GM19397 (cell line): Measurements from ENCODE around the gene KRT74.

ENCODE experiments used
- ATAC-seq: cut with Tn5 transposase; IDR thresholded peaks from one replicate; pipeline ENCODE4 v1.9.1; 2021; ENCODE audit warnings: mild to moderate bottlenecking, moderate library complexity; ENCODE audit not compliant: unreplicated experiment

KRT74 gene

DNA sequence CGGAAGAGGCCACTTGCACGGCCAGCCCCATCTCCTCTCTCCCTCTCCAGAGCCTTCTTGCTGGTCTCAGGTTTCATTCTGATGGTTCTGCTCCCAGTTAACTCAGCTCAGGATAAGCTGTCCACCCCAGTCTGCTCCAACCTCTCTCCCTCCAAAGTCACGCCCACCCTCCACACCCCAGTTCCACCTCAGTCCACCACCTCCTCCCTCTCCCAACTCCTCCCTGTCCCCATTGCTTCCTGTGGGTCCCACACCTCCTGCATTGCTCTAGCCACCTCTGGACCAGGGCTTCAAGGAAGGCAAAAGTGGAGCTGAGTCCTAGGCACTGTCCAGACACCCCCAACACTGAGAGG, 33.8 kb downstream of the KRT74 start:
- no peak for ATAC-seq

DNA sequence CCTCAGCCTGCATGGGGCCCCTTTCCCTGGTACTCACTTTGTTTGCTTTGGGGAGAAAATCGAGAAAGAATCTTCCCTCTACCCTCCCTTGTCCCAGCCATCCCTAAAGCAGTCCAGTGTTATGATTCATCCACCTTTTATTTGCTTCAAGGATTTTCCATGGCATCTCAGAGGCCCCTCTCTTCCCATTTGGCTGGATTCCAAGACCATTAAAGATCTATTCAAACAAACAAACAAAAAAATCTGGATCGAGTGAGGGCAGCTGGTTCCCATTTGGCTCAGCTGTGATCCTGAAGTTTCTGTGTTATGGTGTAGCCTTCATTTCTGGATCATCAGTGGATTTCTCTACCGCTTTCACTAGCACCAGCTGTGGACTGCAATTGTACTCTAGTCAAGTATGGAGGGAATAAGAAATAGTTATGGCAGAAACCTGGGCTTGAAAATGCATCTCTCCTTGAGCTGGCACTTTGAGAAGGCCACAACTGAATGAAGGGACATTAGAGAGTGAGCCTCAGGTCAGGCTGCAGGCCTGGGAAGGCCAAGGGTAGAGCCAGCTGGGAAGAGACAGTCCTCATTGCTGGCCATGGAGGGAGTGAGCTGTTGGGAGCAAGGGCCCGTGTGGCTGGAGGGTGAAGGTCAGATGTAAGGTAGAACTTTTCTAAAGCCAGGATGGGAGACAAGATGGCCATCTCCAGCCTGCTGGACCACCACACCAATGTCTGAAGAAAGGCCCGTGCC, 34.4 kb downstream of the KRT74 start:
- ATAC-seq: no peak

DNA sequence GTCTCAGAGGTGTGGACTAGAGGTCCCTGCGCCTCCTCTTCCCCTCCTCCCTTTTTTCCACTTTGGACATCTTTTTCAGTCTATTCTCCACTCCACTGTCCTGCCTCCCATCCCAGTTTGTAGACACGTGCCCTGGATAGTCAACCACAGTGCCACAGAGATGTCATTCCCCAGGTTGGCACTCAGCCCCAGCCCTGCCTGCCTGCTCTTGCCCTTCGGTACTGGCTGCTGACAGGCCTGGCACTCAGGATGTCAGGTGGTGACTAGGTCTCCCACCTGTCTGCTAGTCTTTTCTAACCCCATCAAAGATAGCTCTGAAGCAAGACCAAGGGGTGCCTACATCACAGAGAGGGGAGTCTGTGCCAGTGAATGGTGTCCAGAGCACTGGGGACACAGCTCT, 36.5 kb downstream of the KRT74 start:
- no peak for ATAC-seq

DNA sequence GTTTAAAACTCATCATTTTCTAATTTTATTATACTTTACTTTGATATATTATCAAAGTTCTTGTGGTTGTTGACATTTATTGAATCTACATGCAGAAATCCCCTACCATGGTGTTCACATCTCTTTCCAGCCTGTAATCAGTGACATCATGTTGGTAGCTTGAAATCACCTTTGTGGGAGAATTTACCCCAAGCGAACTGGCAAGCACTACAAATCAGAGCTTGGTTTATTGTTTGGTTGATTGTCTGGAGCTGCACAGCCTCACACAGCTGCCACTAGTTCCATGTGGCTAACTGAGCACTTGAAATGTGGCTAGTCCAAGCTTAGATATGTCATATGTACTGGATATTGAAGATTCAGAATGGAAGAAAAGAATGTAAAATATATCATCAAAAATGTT, 38.1 kb downstream of the KRT74 start:
- no peak for ATAC-seq

DNA sequence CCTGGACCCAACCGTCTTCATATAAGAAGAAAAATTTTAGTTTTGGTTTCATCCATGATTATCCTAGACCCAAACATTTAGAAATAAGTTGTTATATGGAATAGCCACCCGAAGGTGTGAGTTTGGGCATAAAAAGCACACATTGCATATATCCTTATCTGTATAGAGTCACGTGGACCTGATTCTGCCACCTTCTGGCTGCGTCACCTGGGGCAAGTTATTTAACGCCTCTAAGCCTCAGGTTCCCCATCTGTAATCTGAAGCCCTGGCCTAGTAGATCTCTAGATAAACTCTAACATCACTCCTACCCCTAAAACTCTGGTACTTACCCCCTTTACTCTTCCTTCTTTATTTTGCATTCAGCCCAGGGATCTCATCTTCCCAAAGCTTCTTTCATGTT, 39.2 kb downstream of the KRT74 start:
- ATAC-seq: no peak

DNA sequence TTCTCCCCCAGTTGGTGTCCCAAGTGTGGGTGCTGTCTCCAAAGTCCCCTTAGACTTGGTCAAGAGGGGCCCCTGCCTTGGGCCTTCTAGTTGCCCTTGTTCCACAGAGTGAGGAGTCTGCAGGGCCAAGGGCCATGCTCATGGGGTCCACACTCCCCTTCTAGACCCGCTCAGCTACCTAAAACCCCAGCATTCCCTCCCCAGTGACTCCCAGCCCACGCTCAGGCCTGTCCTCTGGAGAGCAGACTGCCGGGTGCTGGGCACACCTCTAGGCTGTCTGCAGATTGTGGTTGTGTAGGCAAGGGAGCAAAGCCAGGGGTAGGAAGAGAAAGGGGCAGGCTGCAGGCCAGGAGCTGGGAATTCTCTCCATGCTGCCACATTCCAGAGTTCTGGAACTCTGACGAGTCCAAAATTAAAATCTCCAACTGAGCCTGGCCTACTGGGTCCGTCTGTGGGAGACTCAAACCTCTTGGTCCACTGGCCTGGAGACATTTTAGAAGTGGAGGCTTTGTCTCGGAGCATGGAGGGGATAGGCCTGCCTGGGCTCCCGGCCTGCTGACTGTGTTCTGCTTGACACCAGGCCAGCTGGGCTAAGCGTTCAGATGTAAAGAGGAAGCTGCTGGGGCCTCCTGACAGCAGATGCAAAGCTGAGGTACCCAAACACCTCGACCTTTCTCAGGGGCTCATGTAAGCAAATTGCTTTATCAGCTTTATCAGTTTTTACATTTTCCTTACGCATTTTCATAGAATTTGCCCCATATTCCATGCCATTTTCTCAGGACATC, 39.8 kb downstream of the KRT74 start:
- ATAC-seq: no peak

DNA sequence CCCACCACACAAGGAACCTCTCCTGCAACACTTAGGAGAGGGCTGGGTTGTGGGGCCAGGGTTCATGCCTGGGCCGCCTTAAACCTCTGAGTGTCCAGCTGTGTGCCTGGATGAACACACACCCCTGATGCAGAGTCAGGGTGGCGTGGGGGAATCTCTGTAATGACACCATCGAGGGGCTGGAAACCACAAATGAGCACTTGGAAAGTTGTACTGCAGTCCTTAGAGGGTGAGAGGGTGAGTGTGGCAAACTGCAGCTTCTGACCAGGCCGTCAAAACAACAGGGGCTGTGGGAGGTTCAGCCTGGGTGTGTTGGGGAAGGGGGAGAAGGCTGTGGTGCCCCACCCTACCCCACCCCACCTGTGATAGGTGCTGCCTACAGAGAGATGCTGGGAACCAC, 41.0 kb downstream of the KRT74 start:
- no peak for ATAC-seq

DNA sequence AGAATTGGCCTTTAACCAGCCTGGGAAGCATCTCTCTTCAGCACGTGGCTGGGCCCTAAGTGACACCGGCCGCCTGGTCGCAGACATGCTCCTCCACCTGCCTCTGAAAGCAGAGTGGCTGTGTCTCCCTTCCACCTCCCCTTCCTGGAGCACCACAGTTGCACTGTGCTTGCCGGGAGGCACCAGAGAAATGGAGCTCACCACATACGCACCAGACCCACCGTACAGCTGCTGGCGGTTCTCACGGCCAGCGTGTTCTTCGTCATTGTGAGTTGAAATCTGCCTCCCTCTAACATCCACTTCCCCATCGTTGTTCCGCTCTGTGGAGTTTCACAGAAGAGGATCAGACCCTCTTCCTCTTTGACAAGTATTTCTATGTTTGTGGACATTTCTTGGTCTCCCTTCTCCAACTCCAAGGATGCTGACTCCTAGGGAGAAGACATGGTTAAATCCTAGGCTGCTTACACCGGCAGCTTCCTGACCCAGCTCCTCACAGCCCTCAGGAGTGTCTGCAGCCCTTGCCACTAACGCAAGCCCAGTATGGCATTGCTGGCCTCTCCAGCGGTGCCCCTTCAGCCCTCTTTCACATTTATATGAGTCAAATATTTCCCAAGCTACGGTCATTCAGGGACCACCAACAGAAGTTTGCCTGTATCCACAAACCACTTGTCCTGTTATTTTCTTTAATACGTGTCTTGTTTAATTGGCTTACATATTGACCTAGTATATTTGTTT, 41.9 kb downstream of the KRT74 start:
- no peak for ATAC-seq

DNA sequence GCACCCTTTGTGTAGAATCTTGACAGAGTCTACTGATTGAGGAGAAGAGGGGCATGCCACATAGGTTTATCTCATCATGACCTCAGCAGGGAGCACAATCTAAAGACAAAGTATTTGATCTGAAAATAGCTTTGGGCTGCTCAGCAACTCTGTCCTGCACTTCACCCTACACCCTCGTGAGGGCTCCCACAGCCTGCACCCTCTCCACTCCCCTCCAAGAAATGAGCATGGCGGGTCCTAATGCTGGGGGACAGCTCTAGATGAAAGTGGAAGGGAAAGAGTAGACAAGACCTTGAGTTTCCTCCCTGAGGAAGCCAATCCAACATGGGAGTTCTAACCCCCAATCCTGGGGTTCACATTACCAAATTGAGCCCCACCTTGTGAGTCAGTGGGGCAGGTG, 42.7 kb downstream of the KRT74 start:
- ATAC-seq: no peak

DNA sequence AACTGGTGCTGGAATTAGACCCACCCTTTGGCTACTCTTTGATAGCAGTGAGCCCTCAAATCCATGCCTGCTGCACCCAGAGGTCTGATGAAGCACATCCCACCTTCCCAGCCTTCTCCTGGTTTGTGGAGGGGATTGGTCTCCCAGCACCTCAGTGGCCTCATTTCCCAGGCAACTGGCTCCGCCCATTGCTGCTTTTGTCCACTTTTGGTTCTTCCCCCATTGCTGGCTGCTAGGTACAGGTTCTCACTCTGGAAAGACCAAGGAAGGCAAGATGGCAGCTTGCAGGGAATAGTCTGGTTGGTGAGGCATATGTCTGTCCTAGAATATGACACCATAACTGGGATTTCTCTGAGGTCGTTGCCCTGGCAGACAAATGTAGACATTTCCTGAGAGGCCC, 43.3 kb downstream of the KRT74 start:
- no peak for ATAC-seq

DNA sequence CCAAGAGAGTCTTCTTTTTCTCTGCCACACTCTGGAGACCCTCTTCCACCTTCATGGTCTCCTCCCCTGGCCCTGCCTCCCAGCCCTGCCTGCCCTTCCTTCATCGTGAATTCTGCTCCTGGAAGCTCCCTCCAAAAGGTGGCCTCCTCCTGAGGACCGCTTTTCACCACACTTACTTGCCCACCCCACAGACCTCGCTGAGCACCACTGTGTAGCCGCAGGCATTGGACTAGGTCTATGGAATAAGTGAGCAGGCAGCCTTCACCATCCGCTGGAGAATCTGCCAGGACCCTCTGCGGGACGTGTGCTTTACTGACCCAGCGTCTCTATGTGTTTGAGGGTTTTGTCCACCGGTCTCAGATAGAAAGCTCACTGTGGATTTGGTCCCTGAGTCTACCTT, 43.8 kb downstream of the KRT74 start:
- no peak for ATAC-seq

DNA sequence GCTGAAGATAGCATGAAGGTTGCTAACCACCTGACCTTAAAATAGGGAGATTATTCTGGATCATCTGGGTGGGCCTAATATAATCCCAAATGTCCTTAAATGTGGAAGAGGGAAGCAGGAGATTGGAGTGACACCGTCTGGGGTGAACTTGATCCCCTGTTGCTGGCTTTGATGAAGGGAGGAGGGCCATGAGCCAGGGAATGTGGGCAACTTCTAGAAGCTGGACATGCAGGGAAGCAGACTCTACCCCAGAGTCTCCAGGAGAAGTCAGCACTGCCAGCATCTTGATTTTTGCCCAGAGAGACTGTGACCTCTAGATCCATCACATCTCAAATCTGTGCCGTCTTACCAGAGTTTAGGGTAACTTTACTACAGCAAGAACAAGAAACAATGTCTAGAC, 44.2 kb downstream of the KRT74 start:
- ATAC-seq: no peak

DNA sequence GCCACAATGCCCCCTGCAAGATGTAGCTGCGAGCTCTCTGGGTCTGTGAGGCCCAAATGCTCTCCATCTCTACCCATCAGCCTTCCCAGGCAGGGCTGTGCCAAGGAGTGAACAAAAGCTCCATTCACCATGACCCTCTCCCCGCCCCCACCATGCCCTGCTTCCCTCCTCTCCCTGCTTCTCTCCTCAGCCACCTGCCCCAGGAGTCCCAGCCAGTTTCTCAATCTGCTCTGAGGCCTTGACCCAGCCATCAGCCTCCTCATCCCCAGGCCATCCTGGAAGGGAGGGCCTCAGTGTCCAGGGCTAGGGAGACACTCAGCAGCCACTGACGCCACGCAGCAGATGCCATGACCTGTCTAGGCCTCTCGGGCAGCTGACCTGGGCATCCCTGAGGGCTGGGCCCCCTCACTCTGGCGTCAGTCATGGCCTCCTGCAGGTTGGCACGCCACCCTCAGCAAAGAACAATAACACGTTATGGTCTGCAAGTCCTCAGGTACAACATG, 45.0 kb downstream of the KRT74 start:
- no peak for ATAC-seq

DNA sequence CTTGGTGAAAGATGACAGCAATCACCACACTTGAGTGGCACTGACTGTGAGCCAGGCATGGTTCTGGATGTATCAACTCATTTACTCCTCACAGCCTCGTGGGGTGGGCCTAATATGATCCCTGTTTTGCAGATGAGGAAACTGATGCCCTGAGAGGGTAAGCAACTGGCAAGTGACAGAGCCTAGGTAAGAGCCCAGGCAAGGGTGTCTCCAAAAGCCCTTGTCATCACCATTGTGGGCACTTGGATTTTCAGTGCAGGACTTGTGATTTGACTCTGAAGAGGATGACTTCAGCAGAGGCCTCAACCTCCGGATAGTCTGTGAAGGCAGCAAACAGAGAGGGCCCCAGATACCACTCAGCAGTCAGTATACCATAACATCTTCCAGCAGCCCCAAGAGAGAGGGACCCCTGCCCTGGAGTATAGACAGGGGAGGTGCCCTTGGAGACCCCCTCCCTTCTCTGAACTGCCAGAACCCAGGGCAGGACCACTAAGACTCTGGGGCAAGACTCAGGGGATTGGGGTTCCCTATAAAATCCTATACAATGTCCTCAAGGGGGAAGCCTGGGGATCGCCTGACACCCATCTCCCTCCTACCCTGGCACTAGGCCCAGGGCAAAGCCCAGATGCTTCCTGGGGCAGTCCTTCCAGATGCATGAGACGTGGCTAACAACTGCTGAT, 46.4 kb downstream of the KRT74 start:
- no peak for ATAC-seq

DNA sequence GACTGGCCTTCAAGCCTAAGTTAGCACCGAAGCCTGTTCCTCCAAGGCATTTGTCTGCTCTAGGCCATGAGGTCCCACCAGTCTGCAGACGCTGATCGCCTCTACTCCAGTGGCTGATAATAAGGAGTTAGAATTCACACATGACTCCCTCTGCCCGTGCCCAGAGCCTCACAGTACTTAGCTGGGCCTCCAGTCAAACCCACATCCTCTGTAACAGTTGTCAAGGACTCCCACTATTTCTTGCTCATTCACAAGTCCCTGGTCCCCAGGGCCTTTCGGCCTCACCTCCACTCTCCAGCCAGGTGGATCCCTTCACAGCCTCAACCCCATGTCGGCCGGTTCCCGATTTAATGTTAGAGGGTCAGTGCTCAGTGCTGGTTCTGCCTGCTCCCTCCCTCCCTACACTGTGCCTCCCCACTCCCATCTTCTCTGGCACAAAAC, 47.1 kb downstream of the KRT74 start:
- ATAC-seq: no peak

DNA sequence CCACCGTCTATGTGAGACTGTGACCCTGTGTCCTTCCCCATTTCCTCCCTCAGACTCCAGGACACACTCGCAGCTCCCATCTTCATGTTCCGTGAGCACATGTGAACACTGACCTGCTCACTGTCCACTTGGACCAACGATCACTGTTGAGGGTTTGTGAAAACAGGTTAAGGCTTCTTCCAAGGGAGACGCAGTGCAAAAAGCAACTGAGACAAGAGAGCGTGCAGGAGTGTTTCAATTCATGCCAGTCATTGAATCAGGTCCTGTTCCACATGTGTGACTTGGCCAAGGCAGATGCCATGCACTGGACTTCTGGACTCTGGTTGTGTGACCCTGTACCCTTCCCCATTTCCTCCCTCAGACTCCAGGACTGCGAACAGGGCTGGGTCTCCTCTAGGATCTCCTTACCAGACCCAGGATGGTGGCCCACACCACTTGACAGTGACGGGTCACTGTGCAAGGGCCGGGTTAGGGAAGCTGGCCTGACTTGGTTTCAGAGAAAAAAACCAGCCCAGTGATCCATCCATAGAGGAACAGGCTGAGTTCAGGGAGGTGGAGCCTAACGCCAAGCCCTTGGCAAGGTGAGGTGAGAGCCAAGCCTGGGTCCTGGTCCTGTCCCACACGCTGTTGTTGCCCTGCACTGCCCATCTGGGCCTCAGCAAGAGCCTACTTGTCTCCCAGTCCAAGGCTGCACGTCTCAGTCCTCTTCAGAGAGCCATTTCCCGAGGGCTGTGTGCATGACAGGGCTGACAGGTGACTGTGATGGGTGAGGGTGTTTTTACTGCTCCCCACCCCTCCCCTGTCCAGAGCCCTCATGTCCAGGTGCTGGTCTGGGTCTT, 47.8 kb downstream of the KRT74 start:
- no peak for ATAC-seq

DNA sequence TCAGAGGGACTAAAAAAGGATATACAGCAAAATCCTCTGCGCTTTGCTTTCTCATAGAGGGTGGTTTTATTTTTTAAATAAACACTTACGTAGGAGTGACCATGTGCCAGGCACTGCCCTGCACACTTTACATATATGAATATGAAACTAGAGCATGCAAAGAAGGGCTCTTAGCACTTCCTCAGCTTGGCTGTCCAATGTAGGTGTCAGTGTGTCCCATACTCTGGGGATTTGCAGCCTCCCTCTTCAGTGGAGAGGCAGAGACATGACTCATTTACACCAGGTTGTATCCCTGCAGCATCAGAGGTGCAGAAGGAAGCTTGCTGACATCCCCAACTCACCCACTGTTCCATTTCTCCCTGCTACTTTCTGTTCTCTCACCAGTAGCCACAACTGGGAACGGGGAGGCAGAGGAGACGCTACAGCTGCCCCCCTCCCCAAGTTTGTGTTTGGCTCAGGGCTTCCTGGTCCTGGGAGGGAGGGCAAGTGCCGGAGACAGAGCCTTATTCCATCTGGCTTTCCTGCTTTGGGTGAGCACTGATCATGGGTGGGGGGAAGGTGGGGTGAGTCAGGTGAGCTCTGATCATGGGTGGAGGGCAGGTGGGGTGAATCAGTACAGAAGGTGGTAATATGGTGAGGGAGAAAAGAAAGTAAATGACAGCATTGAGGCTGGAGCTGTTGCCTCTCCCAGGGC, 48.6 kb downstream of the KRT74 start:
- ATAC-seq: no peak

DNA sequence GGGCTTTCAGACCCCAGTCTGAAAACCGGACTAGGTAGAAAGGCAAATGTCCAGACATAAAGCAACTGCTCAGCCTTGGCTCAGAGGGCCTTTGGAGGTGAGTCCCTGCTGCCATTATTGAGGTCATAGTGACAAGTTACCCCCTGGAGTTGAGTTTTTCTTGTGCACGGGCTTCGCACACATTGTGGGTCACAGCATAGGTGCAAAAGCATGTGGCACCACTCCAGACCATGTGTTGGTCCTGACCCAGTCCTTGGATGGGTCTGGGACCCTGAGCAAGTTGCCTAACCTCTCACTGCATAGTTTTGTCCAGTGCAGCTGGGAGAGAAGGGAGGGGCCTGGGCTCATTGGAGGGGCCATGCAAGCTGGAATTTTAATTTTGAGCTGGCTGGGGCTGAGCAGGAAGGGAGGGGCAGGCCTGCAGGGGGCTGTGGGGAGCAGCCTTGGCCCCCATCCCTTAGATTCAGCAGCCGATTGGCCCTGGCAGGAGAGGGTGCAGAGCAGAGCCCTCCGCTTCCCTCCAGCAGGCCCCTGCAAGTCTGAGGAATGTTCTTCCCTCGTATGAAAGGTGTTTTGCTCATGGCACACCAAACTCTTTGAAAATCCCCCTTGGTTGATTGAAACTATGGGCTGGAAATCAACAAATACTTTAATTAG, 49.3 kb downstream of the KRT74 start:
- no peak for ATAC-seq

DNA sequence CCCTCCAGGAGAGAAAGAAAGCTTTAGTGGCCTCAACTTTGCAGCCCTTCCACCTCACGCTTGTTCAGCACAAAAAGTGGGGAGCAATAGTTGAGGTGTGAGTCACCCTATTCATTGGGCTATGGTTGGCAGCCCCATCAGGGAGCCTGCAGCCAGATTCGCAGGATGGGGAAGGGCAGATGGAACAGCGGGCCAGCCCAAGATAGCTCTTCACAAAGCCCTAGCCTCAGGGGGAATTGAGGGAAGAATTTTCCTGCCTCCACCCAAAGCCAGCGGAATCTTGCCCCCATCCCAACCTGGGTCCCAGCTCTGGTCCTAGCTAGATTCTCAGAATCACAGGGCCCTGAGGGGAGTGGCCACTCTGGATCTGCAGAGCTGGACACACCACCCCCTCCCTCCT, 49.8 kb downstream of the KRT74 start:
- no peak for ATAC-seq
